ENCODE results near the gene IGFBP6. TPM values are rescaled to one million over a fixed set of nuclear protein-coding genes. Genes with fewer than 3 reads are reported as not detected.

The IGFBP6 gene
- total RNA-seq, 1 donor from 2014 or later = 20.8 TPM

DNA sequence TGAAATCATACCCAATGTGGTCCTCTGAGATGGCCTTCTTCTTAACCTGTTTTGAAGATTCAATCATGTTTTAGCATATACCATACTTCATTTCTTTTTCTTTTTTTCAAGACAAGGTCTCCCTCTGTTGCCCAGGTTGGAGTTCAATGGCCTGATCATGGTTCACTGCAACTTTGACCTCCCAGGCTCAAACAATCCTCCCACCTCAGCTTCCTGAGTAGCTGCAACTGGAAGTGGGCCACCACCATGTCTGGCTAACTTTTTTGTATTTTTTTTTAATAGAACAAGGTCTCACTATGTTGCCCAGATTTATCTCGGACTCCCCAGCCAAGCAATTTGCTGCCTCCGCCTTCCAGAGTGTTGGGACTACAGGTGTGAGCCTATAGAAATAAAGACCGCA is 36.3 kb downstream of the IGFBP6 start:
- H3K9me3 Mint-ChIP-seq (ENCODE audit: unreplicated experiment) = peaks cover 11% of the 10 kb centered on the region
- H3K27ac ChIP-seq (ENCODE audit: low read depth, low read length) = no peak overlapping the region
- peaks cover 5% of the 10 kb centered on the region for H3K9me3 ChIP-seq (ENCODE audit: insufficient read depth, low read depth, low read length)
- H3K79me2 ChIP-seq (ENCODE audit: insufficient read depth, low read length) = no peaks in the 10 kb centered on the region
- H3K4me3 ChIP-seq (ENCODE audit: insufficient read depth, low read depth, low read length) = no peak overlapping the region
- no peak overlapping the region for H3K9ac ChIP-seq (ENCODE audit: low read length)
- H3K27ac Mint-ChIP-seq (ENCODE audit: unreplicated experiment) = no peak overlapping the region
- no peaks in the 10 kb centered on the region for H3K4me1 Mint-ChIP-seq (ENCODE audit: low read depth, unreplicated experiment)
- FAIRE-seq (no peak), DNase-seq (ENCODE audit: low read depth) (no peak)
- no peaks in the 10 kb centered on the region for H3K4me1 ChIP-seq (ENCODE audit: insufficient read depth, low read length)
- no peaks in the 10 kb centered on the region for H3K36me3 Mint-ChIP-seq (ENCODE audit: low read depth, unreplicated experiment)
- H2AFZ ChIP-seq (ENCODE audit: low read depth, low read length) = no peak overlapping the region
- no peaks in the 10 kb centered on the region for H4K20me1 ChIP-seq (ENCODE audit: insufficient read depth, low read length)
- TF ChIP-seq, protein P1, sequence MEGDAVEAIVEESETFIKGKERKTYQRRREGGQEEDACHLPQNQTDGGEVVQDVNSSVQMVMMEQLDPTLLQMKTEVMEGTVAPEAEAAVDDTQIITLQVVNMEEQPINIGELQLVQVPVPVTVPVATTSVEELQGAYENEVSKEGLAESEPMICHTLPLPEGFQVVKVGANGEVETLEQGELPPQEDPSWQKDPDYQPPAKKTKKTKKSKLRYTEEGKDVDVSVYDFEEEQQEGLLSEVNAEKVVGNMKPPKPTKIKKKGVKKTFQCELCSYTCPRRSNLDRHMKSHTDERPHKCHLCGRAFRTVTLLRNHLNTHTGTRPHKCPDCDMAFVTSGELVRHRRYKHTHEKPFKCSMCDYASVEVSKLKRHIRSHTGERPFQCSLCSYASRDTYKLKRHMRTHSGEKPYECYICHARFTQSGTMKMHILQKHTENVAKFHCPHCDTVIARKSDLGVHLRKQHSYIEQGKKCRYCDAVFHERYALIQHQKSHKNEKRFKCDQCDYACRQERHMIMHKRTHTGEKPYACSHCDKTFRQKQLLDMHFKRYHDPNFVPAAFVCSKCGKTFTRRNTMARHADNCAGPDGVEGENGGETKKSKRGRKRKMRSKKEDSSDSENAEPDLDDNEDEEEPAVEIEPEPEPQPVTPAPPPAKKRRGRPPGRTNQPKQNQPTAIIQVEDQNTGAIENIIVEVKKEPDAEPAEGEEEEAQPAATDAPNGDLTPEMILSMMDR (IDR thresholded peaks at IDR 0.05; ENCODE audit: insufficient read depth, low read depth, low read length) = no peak
- no peak for TF ChIP-seq EZH2 (IDR thresholded peaks at IDR 0.05; ENCODE audit: insufficient read depth, low read length)
- peaks cover 2% of the 10 kb centered on the region for H3K27me3 ChIP-seq (ENCODE audit: insufficient read depth, low read length)
- H3K27me3 Mint-ChIP-seq (ENCODE audit: low read depth, unreplicated experiment) = peaks cover 17% of the 10 kb centered on the region
- no peaks in the 10 kb centered on the region for H3K36me3 ChIP-seq (ENCODE audit: insufficient read depth, low read length)
- no peak overlapping the region for H3K4me2 ChIP-seq (ENCODE audit: low read length)
- H3K4me3 Mint-ChIP-seq (ENCODE audit: unreplicated experiment) = no peak overlapping the region

DNA sequence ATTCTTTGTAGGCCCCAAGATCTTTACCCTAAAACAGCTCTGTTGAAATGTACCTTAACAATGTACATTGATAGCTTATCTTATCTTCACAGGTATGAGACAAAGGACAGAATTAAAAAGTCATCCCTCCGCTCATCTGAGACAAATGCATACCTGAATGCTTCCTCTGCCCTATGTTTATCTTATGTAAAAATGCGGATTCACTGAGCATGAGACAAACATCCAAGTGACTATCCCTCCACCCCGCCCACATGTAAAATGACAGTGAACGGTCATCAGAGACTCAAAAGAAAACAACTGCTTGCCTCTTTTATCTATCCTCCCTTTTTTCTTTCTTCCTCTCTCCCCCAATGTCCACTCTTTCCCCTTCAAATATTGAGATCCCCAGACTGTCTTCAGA is 45.9 kb downstream of the IGFBP6 start:
- H3K9ac ChIP-seq (ENCODE audit: low read length) = no peak overlapping the region
- Mint-ChIP-seq H3K36me3 (ENCODE audit: low read depth, unreplicated experiment) (no peaks in the 10 kb centered on the region), H3K27me3 (ENCODE audit: low read depth, unreplicated experiment) (peaks cover 3% of the 10 kb centered on the region), H3K27ac (ENCODE audit: unreplicated experiment) (no peak overlapping the region), H3K4me1 (ENCODE audit: low read depth, unreplicated experiment) (no peaks in the 10 kb centered on the region), H3K9me3 (ENCODE audit: unreplicated experiment) (peaks cover 10% of the 10 kb centered on the region), H3K4me3 (ENCODE audit: unreplicated experiment) (no peak overlapping the region)
- TF ChIP-seq, protein P1 (IDR thresholded peaks at IDR 0.05; ENCODE audit: insufficient read depth, low read depth, low read length) = no peak
- TF ChIP-seq EZH2 (IDR thresholded peaks at IDR 0.05; ENCODE audit: insufficient read depth, low read length) = no peak
- H3K36me3 ChIP-seq (ENCODE audit: insufficient read depth, low read length) = no peaks in the 10 kb centered on the region
- no peaks in the 10 kb centered on the region for H3K4me1 ChIP-seq (ENCODE audit: insufficient read depth, low read length)
- no peaks in the 10 kb centered on the region for H4K20me1 ChIP-seq (ENCODE audit: insufficient read depth, low read length)
- no peaks in the 10 kb centered on the region for H3K9me3 ChIP-seq (ENCODE audit: insufficient read depth, low read depth, low read length)
- no peaks in the 10 kb centered on the region for H3K79me2 ChIP-seq (ENCODE audit: insufficient read depth, low read length)
- FAIRE-seq = no peak
- H2AFZ ChIP-seq (ENCODE audit: low read depth, low read length) = no peak overlapping the region
- H3K4me2 ChIP-seq (ENCODE audit: low read length) = no peak overlapping the region
- no peak for DNase-seq (ENCODE audit: low read depth)
- H3K27me3 ChIP-seq (ENCODE audit: insufficient read depth, low read length) = peaks cover 4% of the 10 kb centered on the region
- no peak overlapping the region for H3K4me3 ChIP-seq (ENCODE audit: insufficient read depth, low read depth, low read length)
- H3K27ac ChIP-seq (ENCODE audit: low read depth, low read length) = no peak overlapping the region

- H3K36me3 ChIP-seq (ENCODE audit: insufficient read depth, low read length) = no peaks in the 10 kb centered on the region
- no peak overlapping the region for H3K9ac ChIP-seq (ENCODE audit: low read length)
- H3K4me3 ChIP-seq (ENCODE audit: insufficient read depth, low read depth, low read length) = no peak overlapping the region
- DNase-seq (ENCODE audit: low read depth) (no peak), FAIRE-seq (no peak)
- Mint-ChIP-seq H3K4me1 (ENCODE audit: low read depth, unreplicated experiment) (no peaks in the 10 kb centered on the region), H3K27ac (ENCODE audit: unreplicated experiment) (no peak overlapping the region), H3K27me3 (ENCODE audit: low read depth, unreplicated experiment) (peaks cover 4% of the 10 kb centered on the region), H3K4me3 (ENCODE audit: unreplicated experiment) (no peak overlapping the region), H3K36me3 (ENCODE audit: low read depth, unreplicated experiment) (no peaks in the 10 kb centered on the region), H3K9me3 (ENCODE audit: unreplicated experiment) (no peaks in the 10 kb centered on the region)
- no peaks in the 10 kb centered on the region for H3K4me1 ChIP-seq (ENCODE audit: insufficient read depth, low read length)
- no peaks in the 10 kb centered on the region for H3K9me3 ChIP-seq (ENCODE audit: insufficient read depth, low read depth, low read length)
- TF ChIP-seq, protein P1 (IDR thresholded peaks at IDR 0.05; ENCODE audit: insufficient read depth, low read depth, low read length) = no peak
- no peak for TF ChIP-seq EZH2 (IDR thresholded peaks at IDR 0.05; ENCODE audit: insufficient read depth, low read length)
- H4K20me1 ChIP-seq (ENCODE audit: insufficient read depth, low read length) = no peaks in the 10 kb centered on the region
- no peak overlapping the region for H3K27ac ChIP-seq (ENCODE audit: low read depth, low read length)
- no peak overlapping the region for H3K4me2 ChIP-seq (ENCODE audit: low read length)
- H2AFZ ChIP-seq (ENCODE audit: low read depth, low read length) = no peak overlapping the region
- H3K27me3 ChIP-seq (ENCODE audit: insufficient read depth, low read length) = peaks cover 4% of the 10 kb centered on the region
- no peaks in the 10 kb centered on the region for H3K79me2 ChIP-seq (ENCODE audit: insufficient read depth, low read length)
These were observed 48.2 kb downstream of the IGFBP6 start for GRCh38 chr12:53145383-53146260.

All from astrocyte (in vitro differentiated cells and primary cell).